NCI-H1417 treated with DMSO at 0.1 percent for 48 hours (cell line): Measurements from ENCODE around the gene PDZK1IP1.

Source experiments
- DNase-seq: peaks from one replicate; lab custom pipeline; 2025; lab: John Stamatoyannopoulos, UW

The PDZK1IP1 gene

DNA sequence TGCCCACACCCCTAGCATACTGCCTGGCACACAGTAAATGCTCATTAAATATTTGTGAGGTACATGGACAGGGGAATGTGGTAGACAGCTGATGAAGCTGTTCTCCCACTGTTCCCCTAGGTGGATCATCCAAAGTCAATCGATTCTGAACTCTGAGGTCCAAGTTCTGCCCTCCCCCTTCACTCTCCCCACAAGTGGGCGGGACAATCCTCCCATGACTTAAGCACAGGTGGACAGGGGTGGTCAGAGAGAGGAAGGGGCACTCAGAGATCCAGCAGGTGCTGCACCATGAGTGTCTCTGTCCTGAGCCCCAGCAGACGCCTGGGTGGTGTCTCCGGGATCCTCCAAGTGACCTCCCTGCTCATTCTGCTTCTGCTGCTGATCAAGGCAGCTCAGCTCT, 52.6 kb downstream of the PDZK1IP1 start, which contains the start of gene CYP4A22:
Gene CYP4A22, plus strand, starts transcription at position 244 of the 400 bp plus-strand sequence. Its CDS starts 45 bp downstream, at position 289.
- no peak for DNase-seq
